Activated T-cell treated with anti-CD3 and anti-CD28 coated beads, Interleukin-2, amount 50 U/mL, for 24 hours (primary cell): Measurements from ENCODE around the gene SASH1.

Experiments used
- DNase-seq: peaks from one replicate; pipeline ENCODE4 v3.0.0-alpha.2; 2020
- H3K27ac Mint-ChIP-seq: 2 replicates; pipeline ENCODE4 v1.8.0; 2020; ENCODE audit warnings: mild to moderate bottlenecking, mixed read lengths
- H3K27me3 Mint-ChIP-seq: 2 replicates; pipeline ENCODE4 v1.8.0; 2020; ENCODE audit warnings: mixed read lengths
- H3K36me3 Mint-ChIP-seq: 2 replicates; pipeline ENCODE4 v1.8.0; 2020; ENCODE audit warnings: low read depth, mixed read lengths
- H3K4me1 Mint-ChIP-seq: 2 replicates; pipeline ENCODE4 v1.8.0; 2020; ENCODE audit warnings: low read depth, mixed read lengths
- H3K4me3 Mint-ChIP-seq: 2 replicates; pipeline ENCODE4 v1.8.0; 2020; ENCODE audit warnings: mild to moderate bottlenecking, moderate library complexity, mixed read lengths
- H3K9me3 Mint-ChIP-seq: 2 replicates; pipeline ENCODE4 v1.8.0; 2020; ENCODE audit warnings: mixed read lengths

Gene SASH1

DNA sequence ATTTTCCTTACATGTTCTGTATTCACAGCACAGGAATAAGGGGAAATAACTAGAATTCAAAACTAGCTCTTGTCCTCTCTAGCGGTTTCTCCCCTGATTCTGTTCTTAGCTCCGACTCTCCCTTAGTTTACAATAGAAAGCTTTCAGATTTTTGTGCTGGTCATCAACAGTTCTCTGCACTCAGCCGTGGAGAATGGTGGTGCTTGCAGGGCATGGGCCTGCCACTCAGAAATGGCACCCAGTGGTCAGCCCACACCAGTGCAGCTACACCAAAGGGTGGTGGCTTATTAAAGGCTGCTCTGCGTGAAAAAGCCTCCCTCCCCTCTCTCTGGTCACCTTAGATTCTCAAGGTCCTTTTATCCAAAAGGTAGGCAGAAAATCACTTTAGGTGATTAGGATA, 123.5 kb downstream of the SASH1 start:
- H3K27ac Mint-ChIP-seq = no peak overlapping the region
- H3K4me1 Mint-ChIP-seq = peaks cover 1% of the 10 kb centered on the region
- H3K4me3 Mint-ChIP-seq = no peak overlapping the region
- no peaks in the 10 kb centered on the region for H3K36me3 Mint-ChIP-seq
- H3K9me3 Mint-ChIP-seq = no peaks in the 10 kb centered on the region
- no peak for DNase-seq
- peaks cover 31% of the 10 kb centered on the region for H3K27me3 Mint-ChIP-seq

DNA sequence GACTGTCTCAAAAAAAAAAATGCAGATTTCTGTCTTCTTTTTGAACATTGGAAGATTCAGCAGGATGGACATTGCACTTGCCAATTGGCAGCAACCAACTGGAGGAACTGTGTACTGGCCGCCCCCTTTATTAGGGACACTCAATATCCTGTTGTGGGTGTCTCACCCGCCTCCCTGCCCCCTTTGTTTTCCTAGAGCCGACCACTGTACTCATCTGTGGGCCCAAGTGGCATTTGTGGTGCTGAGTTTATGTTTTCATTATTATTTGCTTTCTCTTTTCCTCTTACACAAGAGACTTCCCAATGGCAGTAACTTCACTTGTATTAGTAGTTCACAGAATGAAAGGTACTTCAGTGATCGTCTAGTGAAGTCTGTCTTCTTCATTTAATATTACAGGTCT, 125.3 kb downstream of the SASH1 start:
- Mint-ChIP-seq H3K36me3 (no peaks in the 10 kb centered on the region), H3K4me3 (no peak overlapping the region), H3K9me3 (no peaks in the 10 kb centered on the region), H3K27me3 (peaks cover 46% of the 10 kb centered on the region), H3K27ac (no peak overlapping the region), H3K4me1 (peaks cover 1% of the 10 kb centered on the region)
- DNase-seq = no peak

DNA sequence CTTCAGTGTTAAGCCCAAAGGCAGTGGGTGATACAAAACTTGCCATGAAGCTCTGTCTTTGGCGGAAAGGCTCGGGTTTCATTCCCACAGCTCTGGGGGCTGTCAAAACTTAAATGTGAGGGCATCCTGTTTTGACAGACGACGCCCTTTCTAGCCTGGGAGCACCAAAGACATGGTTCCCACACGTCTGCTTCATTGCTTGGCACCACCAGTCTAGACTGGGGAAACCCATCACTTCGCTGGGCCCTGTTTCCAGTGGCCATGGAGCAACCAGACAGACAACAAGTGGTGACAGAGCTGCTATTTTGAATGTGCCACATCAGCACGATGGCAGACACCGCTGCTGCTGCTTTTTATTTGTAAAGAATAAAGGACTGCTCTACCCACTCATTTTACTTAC, 127.5 kb downstream of the SASH1 start:
- H3K36me3 Mint-ChIP-seq = no peaks in the 10 kb centered on the region
- H3K4me3 Mint-ChIP-seq = no peak overlapping the region
- H3K4me1 Mint-ChIP-seq = no peaks in the 10 kb centered on the region
- no peak for DNase-seq
- H3K27ac Mint-ChIP-seq = no peak overlapping the region
- peaks cover 45% of the 10 kb centered on the region for H3K27me3 Mint-ChIP-seq
- no peaks in the 10 kb centered on the region for H3K9me3 Mint-ChIP-seq

DNA sequence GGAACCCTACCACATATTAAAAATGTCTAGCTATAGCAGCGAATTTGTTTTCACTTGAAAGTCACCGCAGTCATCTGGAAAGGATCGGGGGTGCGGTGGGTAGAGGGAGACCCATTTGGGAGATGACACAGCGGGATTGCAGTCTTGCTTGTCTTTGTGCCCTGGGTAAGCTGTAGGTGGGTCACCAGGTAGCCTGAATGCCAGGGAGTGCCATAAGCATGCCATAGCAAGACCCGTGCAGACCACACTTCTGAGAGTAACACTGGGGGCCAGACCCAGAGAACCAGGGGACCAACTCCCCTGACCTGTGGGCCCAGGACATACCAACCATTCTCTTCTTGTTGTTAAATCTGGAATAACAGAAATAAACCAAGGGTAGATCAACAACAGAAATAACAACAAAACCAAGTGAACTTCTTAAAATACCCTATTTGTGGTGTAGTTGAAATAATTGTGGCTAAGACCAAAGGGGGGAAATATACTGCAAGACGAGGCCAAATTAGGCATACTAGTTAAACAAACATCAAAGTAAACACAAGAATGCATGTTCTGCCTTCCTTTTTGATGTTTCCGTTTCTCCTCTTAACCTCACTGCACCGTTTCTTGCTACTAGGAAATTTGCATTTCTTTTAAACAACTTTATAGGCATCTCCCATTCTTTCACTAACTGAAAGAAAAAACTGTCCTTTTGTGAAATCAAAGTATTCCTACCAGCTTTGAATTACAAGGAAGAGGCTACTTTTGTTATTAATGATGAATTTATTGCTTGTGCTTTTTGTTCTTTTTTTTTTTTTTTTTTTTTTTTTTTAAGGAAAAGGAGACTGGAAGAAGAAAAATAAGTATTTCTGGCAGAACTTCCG, 128.2 kb downstream of the SASH1 start:
- Mint-ChIP-seq H3K4me3 (no peak overlapping the region), H3K27ac (no peak overlapping the region), H3K36me3 (no peaks in the 10 kb centered on the region), H3K9me3 (no peaks in the 10 kb centered on the region), H3K4me1 (no peaks in the 10 kb centered on the region), H3K27me3 (peaks cover 43% of the 10 kb centered on the region)
- DNase-seq = no peak

DNA sequence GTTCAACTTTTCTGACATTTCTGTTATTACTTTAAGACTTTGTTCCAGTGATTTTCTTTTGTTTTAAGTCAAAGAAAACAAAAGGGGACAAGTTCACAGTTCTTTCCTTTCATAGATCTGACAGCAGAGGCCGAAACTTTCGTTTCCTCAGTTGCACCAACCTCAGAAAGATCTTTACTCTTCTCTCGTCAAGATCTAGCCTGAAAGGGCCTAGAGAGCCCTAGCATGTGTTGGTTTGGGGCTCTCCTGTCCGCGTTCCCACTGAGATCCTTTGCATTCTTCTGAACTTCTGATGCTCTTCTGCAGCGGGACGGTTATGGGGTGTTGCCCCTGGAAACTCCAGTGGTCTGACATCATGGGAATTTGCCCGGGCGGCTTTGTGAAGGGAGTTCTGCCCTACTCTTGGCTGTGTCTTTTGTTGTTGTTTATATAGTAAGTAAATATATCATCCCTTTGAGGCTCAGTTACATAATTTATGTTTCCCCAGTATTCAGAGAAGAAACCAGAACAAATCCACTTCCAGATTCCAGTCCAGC, 129.1 kb downstream of the SASH1 start:
- Mint-ChIP-seq H3K9me3 (no peaks in the 10 kb centered on the region), H3K27me3 (peaks cover 47% of the 10 kb centered on the region), H3K27ac (no peak overlapping the region), H3K4me3 (no peak overlapping the region), H3K4me1 (no peaks in the 10 kb centered on the region), H3K36me3 (no peaks in the 10 kb centered on the region)
- DNase-seq = no peak

DNA sequence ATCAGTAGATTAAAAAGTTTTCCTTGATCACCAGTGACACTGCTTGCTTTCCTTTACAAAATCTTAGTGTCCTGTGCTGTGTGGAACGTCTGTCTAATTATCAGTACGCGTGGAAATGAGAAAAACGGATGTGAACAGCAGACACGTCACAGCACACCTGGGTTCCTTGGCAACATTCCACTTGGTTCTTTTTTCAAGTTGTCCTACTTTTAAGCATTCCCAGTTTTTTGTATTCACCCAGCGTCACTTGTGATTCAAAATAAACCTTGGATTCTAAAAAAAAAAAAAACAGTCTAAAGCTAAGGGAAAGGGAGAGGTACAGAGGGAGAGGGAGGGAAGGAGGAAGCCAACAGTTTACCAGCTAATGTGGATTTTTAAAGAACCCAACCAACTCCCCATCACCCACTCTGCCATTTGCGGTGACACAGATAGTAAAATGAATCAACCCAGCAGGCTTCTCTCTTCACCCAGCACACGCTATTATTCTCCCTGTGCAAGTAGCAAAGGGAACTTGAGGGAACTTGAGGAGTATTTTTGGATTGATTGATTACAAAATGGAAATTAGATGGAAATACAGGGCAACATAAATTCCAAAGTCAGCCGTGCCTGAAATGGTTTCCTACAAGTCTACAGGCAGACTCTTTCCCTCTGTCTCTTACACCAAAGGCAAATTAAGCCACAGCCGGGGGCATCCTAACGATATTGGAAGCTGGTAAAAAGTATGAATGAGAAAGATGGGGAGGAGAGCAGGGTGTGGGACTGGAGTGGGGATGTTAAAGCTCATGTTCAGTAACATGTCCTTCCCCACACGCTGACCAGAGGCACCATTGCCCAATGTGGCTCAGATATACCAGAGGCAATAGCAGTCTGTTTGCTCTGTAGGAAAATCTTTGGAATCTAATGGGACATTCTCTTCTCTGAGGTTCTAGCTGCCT, 129.8 kb downstream of the SASH1 start:
- no peak overlapping the region for H3K4me3 Mint-ChIP-seq
- H3K9me3 Mint-ChIP-seq = no peaks in the 10 kb centered on the region
- no peak for DNase-seq
- no peaks in the 10 kb centered on the region for H3K36me3 Mint-ChIP-seq
- peaks cover 47% of the 10 kb centered on the region for H3K27me3 Mint-ChIP-seq
- H3K4me1 Mint-ChIP-seq = no peaks in the 10 kb centered on the region
- H3K27ac Mint-ChIP-seq = no peak overlapping the region

DNA sequence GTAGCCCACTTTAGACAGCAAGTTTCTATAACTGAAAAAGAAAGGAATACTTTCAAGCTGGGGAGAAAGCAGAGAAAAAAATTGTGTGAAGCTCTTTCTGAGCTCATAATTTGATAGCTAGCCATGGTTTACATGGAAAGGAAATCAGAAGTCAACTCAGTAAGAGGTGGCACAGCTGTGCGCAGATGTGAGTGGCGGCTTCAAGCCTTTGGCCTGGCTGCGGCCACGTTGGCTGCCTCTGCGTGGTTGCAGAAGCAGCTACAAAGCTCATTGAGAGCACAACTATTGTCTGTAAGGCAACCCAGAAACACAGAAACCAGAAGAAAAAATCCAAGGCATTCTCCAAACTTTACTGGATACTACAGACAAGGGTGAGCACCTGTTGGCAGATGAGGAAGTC, 136.9 kb downstream of the SASH1 start:
- Mint-ChIP-seq H3K27me3 (peaks cover 12% of the 10 kb centered on the region), H3K4me3 (no peak overlapping the region), H3K9me3 (no peaks in the 10 kb centered on the region), H3K36me3 (no peaks in the 10 kb centered on the region), H3K4me1 (no peaks in the 10 kb centered on the region), H3K27ac (no peak overlapping the region)
- no peak for DNase-seq

DNA sequence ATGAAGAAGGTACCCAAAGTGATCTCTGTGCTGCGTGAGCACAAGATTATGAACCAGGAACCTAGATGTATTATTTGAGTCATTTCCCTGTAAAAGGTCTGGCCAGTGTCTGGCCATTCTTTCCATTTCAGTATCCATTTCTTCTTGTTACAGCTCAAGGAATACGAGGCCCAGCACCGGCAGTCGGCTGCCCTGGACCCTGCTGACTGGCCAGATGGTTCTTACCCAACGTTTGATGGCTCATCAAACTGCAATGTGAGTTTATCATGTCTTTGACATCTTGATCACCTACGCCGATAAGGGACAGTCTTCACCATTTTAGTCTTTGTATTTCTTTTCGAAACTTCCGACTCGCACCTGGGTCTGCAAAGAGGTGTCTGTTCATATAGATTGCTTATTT, 144.8 kb downstream of the SASH1 start:
- no peak for DNase-seq
- H3K27me3 Mint-ChIP-seq = peaks cover 6% of the 10 kb centered on the region
- no peaks in the 10 kb centered on the region for H3K4me1 Mint-ChIP-seq
- H3K27ac Mint-ChIP-seq = no peak overlapping the region
- H3K4me3 Mint-ChIP-seq = no peak overlapping the region
- no peaks in the 10 kb centered on the region for H3K36me3 Mint-ChIP-seq
- H3K9me3 Mint-ChIP-seq = no peaks in the 10 kb centered on the region

DNA sequence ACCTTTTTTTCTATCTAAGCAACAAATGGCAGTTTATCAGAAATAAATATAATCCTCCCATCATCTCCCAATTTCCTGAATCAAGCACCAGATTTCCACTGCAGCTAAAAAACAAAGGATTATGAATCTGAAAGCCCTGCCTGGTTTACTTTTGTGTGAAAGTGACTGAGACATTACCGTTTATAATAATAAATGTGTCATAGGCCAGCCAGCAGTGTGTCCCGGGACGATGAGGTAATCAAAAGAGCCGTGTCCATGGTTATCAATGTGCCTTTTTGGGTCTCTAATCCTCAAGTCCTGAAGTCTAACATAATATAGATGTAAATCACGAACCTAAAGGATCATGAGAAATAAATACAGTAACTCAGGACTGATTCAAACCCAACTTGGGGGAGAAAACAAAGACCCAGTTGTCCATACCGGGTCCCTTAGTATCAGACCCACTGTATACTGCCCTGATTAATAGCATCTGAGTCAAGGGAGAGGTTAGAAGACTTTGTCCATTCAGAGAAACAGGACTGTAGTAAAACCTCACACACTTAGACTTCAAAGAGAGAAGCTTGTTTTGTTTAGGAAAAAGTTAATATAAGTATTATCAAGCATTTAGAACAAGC, 149.1 kb downstream of the SASH1 start:
- Mint-ChIP-seq H3K4me1 (no peaks in the 10 kb centered on the region), H3K9me3 (no peaks in the 10 kb centered on the region), H3K4me3 (no peak overlapping the region), H3K27ac (no peak overlapping the region), H3K27me3 (peaks cover 11% of the 10 kb centered on the region), H3K36me3 (no peaks in the 10 kb centered on the region)
- DNase-seq = no peak

DNA sequence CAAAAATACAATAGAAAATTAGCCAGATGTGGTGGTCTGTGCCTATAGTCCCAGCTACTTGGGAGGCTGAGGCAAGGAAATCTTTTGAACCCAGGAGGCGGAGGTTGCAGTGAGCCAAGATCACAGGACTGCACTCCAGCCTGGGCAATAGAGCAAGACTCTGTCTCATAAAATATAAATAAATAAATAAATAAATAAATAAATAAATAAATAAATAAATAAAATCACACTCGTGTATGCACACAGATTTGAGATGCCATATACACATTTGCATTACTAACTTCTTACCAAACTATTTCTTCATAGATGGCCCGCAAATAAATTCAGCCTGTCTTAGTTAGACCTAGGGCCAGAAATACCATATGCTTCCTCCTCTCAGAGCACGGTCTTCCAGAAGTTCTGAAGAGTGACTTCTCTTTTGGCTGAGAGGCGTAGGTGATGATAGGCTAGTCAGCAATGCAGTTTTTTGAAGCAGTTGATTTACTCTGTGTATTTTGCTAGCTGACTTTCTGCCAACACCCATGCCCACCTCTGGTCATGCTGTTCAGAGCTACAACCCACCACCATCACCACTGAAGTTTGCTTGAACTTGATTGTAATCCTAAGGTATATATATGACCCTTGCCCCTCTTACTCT, 150.1 kb downstream of the SASH1 start:
- no peaks in the 10 kb centered on the region for H3K9me3 Mint-ChIP-seq
- H3K4me3 Mint-ChIP-seq = no peak overlapping the region
- no peak for DNase-seq
- no peaks in the 10 kb centered on the region for H3K36me3 Mint-ChIP-seq
- peaks cover 11% of the 10 kb centered on the region for H3K27me3 Mint-ChIP-seq
- H3K4me1 Mint-ChIP-seq = no peaks in the 10 kb centered on the region
- no peak overlapping the region for H3K27ac Mint-ChIP-seq

DNA sequence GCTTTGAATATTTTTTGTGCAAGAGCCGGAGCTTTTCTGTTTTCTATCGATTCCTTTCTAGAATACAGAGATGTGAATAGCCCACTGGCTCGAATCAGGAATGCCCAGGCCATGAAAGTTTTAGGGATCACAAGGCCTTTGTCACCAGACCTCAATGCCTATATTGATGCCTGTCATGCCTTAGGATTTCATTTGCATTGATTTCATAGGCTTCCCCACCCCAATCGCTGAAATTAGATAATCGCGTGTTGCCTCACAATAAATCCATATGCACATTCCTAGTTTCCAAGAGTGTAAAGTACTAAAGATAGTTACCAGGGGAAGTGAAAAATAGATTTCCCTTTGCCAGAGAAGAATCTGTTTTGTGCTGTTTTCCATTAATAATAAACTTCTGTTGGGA, 150.8 kb downstream of the SASH1 start:
- Mint-ChIP-seq H3K36me3 (no peaks in the 10 kb centered on the region), H3K9me3 (no peaks in the 10 kb centered on the region), H3K4me1 (no peaks in the 10 kb centered on the region), H3K27ac (no peak overlapping the region), H3K27me3 (peaks cover 11% of the 10 kb centered on the region), H3K4me3 (no peak overlapping the region)
- DNase-seq = no peak

DNA sequence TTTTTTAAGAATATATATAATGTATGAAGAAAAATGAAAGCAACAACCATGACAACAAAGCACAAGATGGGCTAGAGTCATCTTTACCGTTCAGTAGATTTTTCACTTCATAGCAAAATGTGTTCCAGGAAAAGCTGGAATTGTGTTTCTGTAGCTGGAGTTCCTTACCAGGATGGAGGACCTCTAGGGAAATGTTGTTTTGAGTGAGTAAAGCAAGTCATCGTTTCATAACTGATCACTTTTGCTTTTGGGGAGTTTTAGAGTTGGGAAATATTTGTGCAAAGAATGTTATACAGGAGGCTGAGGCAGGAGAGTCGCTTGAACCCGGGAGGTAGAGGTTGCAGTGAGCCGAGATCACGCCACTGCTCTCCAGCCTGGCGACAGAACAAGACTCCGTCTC, 151.6 kb downstream of the SASH1 start:
- Mint-ChIP-seq H3K9me3 (no peaks in the 10 kb centered on the region), H3K4me1 (no peaks in the 10 kb centered on the region), H3K27ac (no peak overlapping the region), H3K36me3 (no peaks in the 10 kb centered on the region), H3K27me3 (peaks cover 11% of the 10 kb centered on the region), H3K4me3 (no peak overlapping the region)
- DNase-seq = no peak

DNA sequence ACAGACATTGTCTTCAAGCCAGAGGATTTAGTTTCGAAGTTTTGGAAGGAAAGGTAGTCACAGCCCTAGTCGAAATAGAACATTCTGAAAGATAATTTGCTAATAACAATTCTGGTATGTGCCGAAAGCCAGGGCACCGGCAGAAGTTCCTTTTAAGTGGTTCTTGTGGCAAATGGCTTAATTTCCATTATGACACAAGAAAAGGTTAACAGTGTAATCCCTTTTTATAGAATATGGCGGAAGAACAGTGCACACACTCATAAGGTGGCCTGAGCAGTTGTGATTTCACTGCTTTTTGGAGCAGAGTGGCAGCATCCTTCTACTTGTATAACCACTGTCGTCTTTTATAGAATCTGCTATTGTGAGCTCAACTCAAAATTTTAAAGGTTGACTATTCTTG, 152.4 kb downstream of the SASH1 start:
- no peak overlapping the region for H3K27ac Mint-ChIP-seq

DNA sequence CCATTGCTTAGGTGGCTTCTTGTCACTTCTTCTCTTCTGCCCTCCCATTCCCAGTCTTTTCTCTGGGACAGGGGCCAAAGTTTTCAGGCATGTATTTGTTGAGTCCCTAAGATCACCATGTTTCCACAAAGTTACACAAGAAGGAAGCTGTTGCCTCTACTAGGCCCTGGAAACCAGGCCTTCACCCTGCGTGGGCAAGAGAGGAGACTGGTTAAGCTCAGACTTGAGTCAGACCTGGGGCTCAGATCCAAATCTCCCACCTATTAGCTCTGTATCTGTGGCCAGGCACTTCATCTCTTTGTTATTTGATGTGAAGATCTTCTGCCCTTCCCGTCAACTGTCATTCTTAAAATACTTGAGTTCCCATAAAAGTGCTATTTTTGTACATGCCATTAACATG, 154.6 kb downstream of the SASH1 start:
- no peaks in the 10 kb centered on the region for H3K9me3 Mint-ChIP-seq
- no peak overlapping the region for H3K4me3 Mint-ChIP-seq
- H3K36me3 Mint-ChIP-seq = no peaks in the 10 kb centered on the region
- H3K27ac Mint-ChIP-seq = no peak overlapping the region
- H3K4me1 Mint-ChIP-seq = no peaks in the 10 kb centered on the region
- H3K27me3 Mint-ChIP-seq = peaks cover 12% of the 10 kb centered on the region
- no peak for DNase-seq

More for the DNA sequence above, 152.4 kb downstream of the SASH1 start:
- H3K4me3 Mint-ChIP-seq = no peak overlapping the region
- peaks cover 11% of the 10 kb centered on the region for H3K27me3 Mint-ChIP-seq
- no peaks in the 10 kb centered on the region for H3K9me3 Mint-ChIP-seq
- H3K36me3 Mint-ChIP-seq = no peaks in the 10 kb centered on the region
- DNase-seq = no peak
- no peaks in the 10 kb centered on the region for H3K4me1 Mint-ChIP-seq
